GM21723 (cell line): Measurements from ENCODE around the gene CRYBG2.
"Not testable (repeated sequence)": the region's sequence is repeated elsewhere in the genome, so short reads cannot be mapped to it uniquely, and the experiment has no call there.

ENCODE experiments used
- ATAC-seq: cut with Tn5 transposase; IDR thresholded peaks from one replicate; pipeline ENCODE4 v1.9.1; 2021; ENCODE audit warnings: mild to moderate bottlenecking, moderate library complexity; ENCODE audit not compliant: unreplicated experiment

The CRYBG2 gene

GRCh38 chr1:26350701-26351589, 3.0 kb downstream of the CRYBG2 start:
- no peak for ATAC-seq

DNA sequence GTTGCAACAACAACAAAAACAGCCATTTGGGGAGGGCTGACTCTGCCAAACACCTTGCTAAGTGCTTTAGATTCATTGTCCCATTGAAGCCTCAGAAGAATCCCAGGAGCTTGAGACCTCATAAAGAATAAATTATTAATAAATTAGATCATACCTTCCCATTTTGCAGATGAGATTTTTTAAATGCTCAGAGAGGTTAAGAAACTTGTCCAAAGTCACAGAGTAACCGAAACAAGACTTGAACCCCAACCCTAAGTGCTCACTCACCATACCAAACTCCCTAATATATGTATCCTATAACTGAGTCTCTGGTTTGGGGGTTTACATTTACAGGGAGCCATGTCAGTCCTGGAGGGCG, 3.6 kb downstream of the CRYBG2 start:
- no peak for ATAC-seq

DNA sequence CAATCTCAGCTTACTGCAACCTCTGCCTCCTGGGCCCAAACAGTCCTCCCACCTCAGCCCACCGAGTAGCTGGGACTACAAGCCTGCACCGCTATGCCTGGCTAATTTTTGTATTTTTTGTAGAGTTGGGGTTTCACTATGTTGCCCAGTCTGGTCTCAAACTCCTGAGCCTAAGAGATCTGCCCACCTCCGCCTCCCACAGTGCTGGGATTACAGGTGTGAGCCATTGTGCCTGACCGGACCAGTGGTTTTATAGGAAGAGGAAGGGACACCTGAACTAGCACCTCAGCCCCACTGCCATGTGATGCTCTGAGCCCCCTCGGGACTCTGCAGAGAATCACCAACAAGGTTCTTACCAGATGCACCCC, 4.1 kb downstream of the CRYBG2 start:
- no peak for ATAC-seq

GRCh38 chr1:26349188-26349876, 4.6 kb downstream of the CRYBG2 start:
- ATAC-seq = no peak

DNA sequence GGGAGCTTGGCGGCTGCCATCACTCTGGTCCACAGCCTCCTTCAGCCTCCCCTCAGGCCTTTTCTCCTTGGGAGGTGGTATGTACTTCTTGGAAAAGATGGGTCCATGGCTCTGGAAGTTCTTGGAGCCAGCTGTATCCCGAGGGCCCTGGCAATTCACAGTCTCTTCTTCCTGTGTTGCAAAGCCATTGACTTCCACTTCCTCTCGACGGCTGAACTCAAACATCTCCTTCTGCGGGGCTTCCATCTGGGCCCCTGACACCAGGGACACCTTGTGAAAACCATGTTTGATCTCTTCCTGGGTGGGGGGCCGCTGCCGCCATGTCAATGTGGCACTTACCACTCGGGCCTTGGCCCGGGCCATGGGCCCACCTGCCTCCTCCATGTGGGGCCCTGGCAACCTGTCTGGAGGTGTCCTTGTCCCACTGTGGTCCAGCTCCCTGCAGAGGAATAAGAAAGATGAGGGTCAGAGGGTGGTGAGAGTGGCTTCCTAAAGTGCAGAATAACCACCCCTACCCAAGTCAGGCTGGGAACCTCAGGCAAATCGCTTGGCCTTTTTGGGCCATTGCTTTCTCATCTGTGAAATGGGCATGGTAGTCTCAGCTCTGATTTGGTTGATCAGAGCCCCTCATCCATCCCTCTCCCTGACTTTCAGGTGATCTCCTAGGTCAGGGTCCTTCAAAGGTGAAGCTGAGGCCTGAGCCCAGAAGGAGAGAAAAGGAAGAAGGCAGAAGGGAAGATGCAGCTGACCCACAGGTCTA, 7.5 kb downstream of the CRYBG2 start:
- no peak for ATAC-seq

DNA sequence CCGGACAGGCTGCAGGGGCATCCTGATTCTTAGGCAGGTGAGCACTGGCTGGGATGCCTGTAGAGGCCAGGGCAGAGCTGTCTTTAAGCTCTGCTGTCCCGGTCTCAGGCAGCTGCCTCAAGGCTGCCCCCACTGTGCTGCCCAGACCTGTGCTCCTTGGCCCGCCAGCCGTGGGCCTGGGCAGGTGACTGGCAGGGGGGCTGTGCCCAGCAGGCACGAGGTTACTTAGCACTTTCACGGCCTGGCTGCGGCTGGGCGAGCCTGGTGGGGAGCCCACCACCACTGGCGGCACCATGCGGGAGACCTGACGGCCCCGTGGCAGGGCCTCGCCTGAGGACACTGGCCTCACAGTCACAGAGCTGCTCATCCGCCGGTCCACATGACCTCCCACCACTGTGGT, 8.2 kb downstream of the CRYBG2 start:
- ATAC-seq = no peak

DNA sequence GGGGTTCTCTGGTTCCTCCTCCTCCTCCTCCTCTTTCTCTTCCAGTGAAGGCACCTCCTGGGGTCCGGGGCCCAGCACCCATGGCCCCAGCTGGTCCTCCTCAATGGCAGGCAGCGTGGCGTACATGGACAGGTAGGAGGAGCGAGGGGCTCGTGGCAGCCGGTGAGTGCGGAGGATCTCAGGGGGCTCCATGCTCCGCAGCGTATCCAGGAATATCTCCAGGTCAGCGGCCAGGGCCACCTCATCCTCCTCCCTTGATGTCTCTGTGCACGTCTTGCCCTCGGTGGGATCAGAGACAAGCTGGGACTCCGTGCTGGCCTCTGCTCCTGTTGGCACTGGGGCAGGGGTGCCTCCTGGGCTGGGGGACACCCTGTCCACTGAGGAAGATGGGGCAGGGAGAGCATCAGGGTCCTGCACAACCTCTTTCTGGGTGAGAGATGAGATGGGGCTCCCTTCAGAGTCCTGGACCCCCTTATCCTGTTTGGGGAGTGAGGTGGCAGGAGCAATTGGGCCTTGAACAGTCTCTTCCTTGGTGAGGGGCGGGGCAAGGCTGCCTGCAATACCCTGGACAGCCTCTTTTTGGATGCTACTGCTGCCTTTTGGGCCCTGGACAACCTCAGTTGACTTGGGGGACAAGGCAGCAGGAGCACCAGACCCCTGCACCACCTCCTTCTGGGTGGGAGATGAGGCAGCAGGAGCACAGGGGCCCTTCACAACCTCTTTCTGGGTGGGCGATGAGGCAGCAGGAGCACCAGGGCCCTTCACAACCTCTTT, 9.6 kb downstream of the CRYBG2 start:
- ATAC-seq = no peak

DNA sequence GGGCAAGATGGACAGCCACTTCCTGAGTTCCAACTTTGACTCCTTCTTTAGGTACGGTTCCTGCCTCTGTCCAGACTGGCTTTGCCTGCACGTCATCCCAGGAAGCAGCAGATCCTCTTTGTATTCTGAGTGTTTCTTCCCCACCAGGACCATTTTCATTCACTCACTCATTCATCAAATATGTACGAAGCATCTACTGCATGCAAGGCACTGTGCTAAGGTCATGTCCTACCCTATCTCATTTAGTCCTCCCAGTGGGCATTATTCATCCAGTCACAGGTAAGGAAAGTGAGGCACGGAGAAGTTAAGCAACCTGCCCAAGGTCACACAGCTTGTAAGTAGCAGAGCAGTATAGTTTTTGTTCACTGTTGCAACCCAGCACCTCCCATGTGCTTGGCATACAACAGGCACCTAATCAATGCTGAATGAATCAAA, 13.9 kb downstream of the CRYBG2 start:
- no peak for ATAC-seq

- ATAC-seq = no peak
Measured at GRCh38 chr1:26338670-26339069, 15.3 kb downstream of the CRYBG2 start.

- ATAC-seq = no peak
Measured at GRCh38 chr1:26337625-26338024, 16.3 kb downstream of the CRYBG2 start.

DNA sequence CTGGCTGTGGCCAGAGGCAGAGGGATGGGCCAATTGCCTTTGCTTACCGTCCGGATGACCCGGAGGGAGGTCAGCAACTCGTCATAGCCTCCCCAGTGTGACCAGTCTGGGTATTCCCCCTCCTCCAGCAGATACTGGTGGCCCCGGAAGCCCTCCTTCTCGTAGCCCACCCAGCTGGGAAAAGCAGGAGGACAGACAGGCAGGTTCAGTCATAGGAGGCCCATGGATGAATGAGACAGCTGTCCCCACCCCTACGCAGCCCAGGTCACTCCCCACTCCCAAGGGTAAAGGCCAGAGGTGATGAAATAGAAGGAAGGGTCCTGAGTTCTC, 16.8 kb downstream of the CRYBG2 start:
- no peak for ATAC-seq

- peak; percentile 78 for ATAC-seq
Measured at GRCh38 chr1:26336477-26337205, 17.3 kb downstream of the CRYBG2 start.

- ATAC-seq = no peak
Measured at GRCh38 chr1:26335774-26336476, 18.0 kb downstream of the CRYBG2 start.

- not testable (repeated sequence) for ATAC-seq
Measured at GRCh38 chr1:26333312-26333711, 20.6 kb downstream of the CRYBG2 start.

GRCh38 chr1:26330276-26330675, 23.7 kb downstream of the CRYBG2 start:
- ATAC-seq = no peak

GRCh38 chr1:26329380-26329779, 24.6 kb downstream of the CRYBG2 start:
- ATAC-seq = not testable (repeated sequence)

- ATAC-seq = no peak
Measured at GRCh38 chr1:26328597-26328996, 25.3 kb downstream of the CRYBG2 start.

DNA sequence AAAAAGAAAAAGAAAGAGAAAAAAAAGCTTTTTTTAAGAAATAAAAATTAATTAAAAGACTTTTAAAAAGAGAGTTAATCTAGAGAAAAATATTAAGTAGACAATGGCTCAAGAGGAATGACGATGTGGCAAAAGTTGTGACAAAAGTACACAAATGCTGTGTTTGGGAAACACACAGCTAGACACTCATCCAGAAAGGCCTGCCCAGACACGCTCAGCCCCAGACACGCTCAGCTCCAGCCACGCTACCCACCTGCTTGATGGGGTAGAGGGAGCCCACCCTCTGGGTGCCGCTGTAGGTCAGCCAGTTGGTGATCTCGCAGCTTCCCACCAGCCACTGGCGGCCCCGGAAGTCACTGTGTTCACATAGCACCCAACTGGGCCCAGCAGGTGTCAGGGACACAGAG, 26.0 kb downstream of the CRYBG2 start:
- ATAC-seq = no peak

GRCh38 chr1:26324550-26324949, 29.4 kb downstream of the CRYBG2 start:
- ATAC-seq = no peak

DNA sequence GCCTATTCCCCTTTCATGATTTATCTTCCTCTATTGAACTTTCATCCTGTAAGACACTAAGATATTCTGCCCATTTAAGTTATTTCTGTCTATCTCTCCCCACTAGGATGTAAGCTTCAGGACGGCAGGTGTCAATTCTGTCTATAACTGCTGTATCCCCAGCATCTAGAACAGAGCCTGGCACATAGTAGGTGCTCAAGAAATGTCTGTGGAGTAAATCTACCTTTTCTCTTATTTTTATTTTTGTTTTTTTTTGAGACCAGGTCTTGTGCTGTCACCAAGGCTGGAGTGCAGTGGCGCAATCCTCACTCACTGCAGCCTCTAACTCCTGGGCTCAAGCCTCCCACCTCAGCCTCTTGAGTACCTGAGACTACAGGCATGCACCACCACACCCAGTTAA, 30.5 kb downstream of the CRYBG2 start:
- no peak for ATAC-seq
